Epithelial cell of proximal tubule (primary cell): ENCODE results near the gene CACNA1D. TPM values are rescaled to one million over a fixed set of nuclear protein-coding genes. Genes with fewer than 3 reads are reported as not detected.

Experiments used
- DNase-seq: peaks from one replicate; pipeline ENCODE4 v3.0.0-alpha.2; 2011; ENCODE audit warnings: low read depth
- H3K4me3 ChIP-seq: 2 replicates; pipeline ENCODE4 v1.5.1; 2011; ENCODE audit warnings: low read depth, mild to moderate bottlenecking, low read length
- total RNA-seq: library from RNA; depleted of rRNA; stranded (reverse); fragments of >200 nt; gene quantifications from 2 replicates; pipeline ENCODE4 v1.2.3, GENCODE V29; 2015
- TF ChIP-seq, protein P1 (sequence below): conservative IDR thresholded peaks from 2 replicates; pipeline ENCODE4 v1.5.1; 2012; ENCODE audit warnings: low read depth, mild to moderate bottlenecking, low read length

CACNA1D gene
- total RNA-seq, 1 donor from 2014 or later = 1.9 TPM

DNA sequence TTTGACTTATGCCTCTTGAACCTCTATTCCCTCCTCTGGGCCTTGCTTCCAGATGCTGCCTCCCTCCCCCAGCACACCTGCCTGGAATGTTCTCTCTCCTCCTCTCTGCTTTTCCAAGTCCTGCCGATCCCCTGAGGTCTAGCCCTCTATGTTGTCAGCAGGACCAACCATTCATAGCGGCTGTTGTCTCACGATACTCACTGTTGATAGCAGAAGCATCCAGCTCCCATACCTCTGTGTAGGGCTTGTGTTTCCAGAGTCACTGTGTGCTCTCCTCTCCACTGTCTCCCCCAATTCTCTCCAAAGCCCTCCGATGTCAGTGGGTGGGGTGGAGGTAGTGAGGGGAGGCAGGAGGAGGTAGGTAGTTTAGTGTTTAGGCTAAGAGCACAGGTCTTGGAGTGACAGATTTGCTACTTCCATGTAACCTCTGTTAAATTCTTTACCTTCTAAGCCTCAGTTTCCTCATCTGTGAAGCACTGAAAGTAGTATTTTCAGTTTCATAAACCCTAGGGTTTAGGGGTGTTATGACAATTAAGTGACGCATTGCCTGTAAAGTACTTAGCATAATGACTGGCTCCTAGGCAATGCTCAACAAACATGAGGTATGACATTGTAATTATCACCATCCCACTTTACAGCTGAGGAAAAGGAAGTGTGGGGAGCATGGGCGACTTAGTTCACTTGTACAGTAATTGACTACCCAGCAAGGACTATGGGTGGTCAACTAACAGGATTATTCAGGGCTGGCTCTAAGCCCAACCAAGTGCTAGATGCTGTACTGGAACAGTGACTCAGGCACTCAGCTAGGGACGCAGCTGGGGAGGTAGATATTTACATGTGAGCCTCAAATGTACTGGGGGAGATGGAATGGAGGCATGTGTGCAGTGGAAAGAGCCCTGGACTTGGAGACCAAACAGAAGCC is 122.8 kb downstream of the CACNA1D start:
- TF ChIP-seq, protein P1, sequence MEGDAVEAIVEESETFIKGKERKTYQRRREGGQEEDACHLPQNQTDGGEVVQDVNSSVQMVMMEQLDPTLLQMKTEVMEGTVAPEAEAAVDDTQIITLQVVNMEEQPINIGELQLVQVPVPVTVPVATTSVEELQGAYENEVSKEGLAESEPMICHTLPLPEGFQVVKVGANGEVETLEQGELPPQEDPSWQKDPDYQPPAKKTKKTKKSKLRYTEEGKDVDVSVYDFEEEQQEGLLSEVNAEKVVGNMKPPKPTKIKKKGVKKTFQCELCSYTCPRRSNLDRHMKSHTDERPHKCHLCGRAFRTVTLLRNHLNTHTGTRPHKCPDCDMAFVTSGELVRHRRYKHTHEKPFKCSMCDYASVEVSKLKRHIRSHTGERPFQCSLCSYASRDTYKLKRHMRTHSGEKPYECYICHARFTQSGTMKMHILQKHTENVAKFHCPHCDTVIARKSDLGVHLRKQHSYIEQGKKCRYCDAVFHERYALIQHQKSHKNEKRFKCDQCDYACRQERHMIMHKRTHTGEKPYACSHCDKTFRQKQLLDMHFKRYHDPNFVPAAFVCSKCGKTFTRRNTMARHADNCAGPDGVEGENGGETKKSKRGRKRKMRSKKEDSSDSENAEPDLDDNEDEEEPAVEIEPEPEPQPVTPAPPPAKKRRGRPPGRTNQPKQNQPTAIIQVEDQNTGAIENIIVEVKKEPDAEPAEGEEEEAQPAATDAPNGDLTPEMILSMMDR = no peak
- H3K4me3 ChIP-seq = no peak overlapping the region
- DNase-seq = no peak

DNA sequence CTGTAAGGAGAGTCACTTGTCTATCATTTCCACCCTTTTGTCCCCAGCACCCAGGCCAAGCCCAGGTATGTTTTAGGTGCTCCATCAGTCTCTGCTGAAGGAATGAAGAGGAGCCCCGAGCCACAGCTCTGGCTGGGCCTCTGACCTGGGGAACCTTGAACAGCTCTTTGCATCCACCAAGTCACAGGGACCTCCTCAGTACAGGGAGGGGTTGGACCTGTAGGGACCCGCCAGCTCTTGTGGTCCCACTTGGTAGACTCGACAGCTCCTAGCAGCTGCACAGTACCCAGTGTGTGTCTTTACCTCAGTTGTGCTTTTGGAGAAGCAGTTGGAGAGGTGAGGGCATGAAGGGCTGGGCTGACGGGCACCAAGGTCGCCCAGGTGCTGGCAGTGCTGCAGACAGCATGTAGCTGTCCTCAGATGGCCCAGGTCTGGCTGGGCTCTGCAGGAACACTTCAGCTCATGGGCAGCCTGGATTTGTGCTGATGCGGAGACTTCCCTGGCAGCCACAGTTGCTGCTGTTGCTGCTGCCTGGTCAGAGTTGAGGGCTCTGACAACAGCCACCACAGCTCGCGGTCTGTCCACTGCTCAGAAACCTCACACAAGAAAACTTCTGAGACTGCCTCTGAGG is 123.6 kb downstream of the CACNA1D start:
- H3K4me3 ChIP-seq = no peak overlapping the region
- no peak for DNase-seq
- TF ChIP-seq, protein P1 = no peak

DNA sequence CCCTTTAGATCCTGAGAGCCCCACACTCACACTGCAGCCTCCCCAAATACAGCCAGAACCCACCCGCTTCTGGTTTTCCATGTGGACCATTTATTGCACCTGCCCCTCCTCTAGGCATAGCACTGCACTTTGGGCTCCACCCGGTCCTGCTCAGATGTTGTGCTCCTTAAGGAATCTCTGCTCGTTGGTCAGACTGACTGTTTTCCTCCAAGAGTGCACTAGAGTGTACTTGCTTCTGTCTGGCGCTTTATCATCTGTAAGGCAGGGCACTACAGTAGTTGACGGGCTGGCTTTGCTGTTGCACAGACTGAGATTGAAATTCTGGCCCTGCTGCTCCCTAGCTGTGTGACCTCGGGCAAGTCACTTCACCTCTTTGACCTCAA is 124.1 kb downstream of the CACNA1D start:
- TF ChIP-seq, protein P1 = no peak
- H3K4me3 ChIP-seq = no peak overlapping the region
- no peak for DNase-seq

DNA sequence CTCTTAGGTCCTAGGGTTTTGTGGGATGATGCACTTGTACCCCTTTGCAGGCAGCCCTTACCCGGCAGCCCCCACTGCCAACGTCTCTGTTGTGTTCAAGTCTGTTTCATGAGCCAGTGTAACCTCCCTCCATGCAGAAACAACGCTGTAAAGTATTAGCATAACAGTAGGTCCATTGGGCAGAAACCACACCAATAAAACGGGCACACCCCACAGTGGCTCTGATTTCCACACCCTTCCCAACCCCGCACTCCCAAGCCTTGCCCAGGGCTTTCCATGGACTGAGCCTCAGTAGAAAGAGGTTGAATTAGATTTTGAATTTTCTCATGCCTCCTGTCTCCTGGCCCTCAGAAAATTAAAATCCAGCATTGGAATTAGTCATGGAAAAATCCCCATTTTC is 124.5 kb downstream of the CACNA1D start:
- DNase-seq = no peak
- TF ChIP-seq, protein P1 = no peak
- H3K4me3 ChIP-seq = no peak overlapping the region

DNA sequence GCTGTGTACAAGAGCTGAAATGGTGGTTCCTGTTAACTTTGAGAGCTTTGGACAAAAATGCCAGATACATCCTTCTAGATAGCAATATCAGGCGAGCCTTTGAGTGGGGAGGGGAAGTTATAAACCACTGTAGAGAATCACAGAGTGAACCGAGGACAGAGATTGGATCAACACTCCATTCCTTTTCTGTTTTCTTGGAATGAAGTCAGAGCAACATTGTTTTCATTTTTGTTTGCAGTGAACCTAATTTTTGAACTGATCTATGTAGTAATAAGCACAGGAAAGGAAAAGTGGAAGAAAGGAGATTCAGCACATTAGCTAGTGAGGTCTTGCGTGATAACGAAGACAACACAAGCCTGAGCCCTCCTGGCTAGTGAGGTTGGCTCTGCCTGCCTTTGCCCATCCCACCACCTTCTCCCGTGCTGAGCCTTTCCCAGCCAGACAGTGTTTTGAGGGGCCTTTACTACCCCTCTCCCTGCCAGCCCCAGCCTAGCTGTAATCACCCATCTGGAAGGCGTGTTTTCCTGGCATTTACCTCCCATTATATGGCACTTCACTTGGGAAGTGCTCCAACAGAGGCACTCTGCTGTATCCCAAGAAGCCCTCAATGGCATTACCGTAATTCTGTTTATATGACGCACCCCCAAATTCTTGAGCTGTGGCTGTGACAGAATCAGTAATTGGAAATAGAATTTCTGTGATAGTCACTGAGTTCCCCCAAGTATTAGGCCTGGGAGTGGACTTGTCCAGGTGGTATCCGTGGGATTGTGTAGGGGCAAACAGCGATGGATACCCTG is 129.8 kb downstream of the CACNA1D start:
- H3K4me3 ChIP-seq = no peak overlapping the region
- TF ChIP-seq, protein P1 = no peak
- DNase-seq = no peak

DNA sequence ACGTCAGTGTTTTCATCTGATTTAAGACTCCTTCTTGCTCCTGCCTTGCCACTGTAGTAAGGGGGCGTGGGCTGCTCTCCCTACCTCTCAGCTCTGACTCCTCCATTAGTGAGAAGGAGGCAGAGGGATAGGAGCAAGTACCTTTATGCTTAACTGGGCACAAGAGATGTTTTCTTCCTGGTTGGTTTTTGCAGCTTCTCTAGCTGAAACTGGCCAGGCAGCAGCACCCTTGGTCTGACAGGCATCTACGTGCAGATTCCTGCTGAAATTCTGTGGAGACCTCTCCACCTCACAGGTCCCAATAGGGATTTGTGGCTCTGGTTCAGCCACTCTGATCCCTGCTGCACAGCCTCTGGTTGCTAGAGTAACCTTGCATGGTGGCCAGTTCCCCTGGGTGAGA is 132.5 kb downstream of the CACNA1D start:
- H3K4me3 ChIP-seq = no peak overlapping the region
- no peak for DNase-seq
- TF ChIP-seq, protein P1 = no peak
